Erythroblast (primary cell): Measurements from ENCODE around the gene C1QB.

Source experiments
- GATA1 ChIP-seq: IDR thresholded peaks from 2 replicates; pipeline ENCODE4 v1.6.1; 2011; ENCODE audit warnings: low read depth, mild to moderate bottlenecking, control low read depth, low read length, moderate library complexity
- POLR2A ChIP-seq: IDR thresholded peaks from 2 replicates; pipeline ENCODE4 v1.6.1; 2011; ENCODE audit warnings: mild to moderate bottlenecking, low read length

GRCh38 chr1:22688466-22688865 is 35.4 kb downstream of the C1QB start:
- TF ChIP-seq POLR2A: no peak
- TF ChIP-seq GATA1: no peak
